ENCODE measurements around the gene ASB2.

The ASB2 gene

DNA sequence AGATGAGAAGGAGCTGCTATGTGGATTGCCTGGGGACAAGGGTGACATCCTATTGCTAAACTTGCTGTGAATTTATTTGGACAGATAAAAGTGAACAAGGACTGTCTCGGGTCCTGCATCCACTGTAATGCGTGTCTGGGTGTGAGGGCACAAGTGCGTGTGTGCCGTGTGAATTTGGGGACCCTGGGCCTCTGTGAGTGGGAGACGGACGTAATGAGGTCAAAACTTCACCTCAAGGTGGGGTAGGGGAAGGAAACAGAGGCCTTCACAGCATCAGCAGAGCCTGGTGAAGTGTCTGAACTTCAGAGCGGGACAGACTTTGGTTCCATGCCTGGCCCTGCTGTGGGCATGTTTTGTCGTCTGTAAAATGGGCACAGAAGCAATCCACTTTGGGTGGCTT is 14.8 kb downstream of the ASB2 start:
- no peak for DNase-seq (ENCODE audit: low read depth in 2 of 2)

DNA sequence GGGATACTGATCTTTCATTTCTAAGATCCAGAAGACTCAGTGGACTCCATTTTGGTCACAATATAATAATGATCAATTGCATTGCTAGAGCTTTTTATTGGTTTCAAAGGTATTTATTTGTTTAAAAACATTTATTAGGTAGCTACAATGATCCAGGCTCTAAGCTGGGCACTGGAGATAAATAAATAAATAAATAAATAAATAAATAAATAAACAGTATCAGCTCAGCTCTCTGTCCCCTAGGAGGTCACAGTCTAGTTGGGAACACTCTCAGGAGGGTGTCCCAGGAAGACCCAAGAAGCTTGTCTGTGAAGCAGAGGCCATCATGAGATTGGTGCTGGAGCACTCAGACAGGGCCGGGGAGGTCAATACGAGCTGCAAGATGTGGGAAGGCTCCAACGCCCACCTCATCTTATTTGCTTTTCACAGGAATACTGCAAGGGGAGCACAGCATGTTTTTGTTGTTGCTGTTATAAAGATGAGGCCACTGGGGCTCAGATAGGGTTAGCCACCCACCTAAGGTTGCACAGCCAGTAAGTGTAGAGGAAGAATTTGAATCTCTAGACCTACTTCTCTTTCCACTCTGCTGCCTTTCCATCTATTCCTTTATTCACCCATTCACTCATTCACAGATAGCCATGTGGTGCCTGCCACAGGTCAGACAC is 15.5 kb downstream of the ASB2 start:
- no peak for DNase-seq (ENCODE audit: low read depth in 2 of 2)

DNA sequence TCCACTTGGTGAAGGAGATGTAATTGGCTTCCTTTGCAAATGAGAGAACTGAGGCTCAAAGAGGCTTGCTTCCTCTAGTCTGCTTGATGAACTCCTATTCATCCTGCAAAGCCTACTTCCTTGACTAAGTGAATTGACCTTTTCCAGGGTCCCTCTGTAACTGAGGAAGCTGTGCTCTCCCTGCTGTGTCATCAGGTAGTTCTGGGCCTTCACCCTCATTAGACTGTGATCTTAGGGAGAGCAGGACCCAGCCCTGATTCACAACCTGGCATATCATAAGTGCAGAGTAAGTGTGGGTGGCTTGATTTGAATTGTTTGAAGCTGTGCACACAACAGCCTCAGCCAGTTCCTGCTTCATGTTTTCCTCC is 16.3 kb downstream of the ASB2 start:
- DNase-seq (ENCODE audit: low read depth in 2 of 2): peak in 1 of 2 donors; percentile 36

DNA sequence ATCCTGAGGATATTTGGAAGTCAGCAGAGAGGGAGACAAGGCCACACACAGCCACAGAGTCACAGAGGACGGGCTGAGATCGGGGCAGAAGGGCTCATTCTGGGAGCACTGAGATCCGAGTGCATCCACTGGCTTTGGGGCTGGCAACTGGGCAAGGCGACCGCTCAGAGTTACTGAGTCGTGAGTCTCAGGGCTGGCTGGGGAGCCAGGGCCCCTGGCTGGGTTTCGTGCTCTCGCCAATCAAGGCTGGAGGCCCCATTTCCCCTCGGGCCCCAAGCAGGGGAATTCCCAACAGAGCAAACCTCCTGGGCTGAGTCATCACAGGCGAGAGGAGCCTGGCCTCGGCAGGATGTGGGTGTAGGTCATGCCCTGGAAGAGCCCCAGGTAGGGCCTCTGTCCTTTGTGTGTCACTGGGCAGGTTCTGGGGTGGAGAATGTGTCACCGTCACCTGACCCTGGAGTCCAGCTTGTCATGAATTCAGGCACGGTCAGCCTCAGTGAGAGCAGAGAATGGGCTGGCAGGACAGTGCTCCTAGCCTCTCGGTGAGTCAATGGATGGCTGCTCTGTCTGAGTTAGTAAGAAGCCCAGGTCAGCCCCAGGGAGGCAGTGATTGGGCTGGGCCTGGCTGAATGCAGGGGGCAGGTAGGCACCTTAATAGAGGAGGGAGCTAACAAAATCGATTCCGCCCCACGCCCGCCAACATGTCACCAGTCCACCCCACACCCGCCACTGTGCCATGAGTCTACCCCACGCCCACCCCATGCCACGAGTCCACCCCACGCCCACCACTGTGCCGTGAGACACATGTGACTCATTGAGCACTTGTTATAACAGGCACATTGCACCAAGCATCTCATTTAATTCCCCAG is 16.9 kb downstream of the ASB2 start:
- peak; percentile 87 to 89 for DNase-seq (ENCODE audit: low read depth in 2 of 2)

DNA sequence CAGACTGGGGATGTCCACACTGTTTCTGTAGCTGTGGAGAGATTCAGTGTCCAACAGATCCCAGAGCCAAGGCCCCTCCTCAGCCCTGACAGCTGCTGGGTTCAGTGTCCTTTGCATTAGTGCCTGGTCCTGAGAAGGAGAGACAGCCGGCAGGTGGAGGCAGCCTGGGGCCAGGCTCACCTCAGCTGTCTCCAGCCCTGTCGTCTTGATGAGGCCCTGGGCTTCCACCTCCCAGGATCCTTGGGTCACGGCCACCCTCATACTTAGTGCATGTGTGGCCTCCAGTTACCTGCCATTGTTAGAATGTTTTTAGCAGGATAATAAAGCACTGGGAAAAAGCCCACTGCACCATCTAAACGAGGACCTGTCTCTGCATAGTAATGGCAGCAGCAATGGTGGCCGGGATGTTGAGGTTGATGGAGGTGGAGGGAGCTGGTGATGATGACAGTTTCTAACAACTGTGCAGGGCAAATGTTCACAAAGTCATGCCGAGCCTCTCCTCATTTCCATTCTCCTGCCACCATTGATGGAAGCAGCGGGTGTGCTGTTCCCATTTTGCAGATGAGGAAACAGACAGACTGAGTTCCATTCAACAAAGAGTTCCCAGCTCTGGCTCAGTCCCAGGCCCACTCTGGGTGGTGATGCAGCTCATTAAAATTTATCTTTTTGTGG is 17.7 kb downstream of the ASB2 start:
- no peak for DNase-seq (ENCODE audit: low read depth in 2 of 2)

DNA sequence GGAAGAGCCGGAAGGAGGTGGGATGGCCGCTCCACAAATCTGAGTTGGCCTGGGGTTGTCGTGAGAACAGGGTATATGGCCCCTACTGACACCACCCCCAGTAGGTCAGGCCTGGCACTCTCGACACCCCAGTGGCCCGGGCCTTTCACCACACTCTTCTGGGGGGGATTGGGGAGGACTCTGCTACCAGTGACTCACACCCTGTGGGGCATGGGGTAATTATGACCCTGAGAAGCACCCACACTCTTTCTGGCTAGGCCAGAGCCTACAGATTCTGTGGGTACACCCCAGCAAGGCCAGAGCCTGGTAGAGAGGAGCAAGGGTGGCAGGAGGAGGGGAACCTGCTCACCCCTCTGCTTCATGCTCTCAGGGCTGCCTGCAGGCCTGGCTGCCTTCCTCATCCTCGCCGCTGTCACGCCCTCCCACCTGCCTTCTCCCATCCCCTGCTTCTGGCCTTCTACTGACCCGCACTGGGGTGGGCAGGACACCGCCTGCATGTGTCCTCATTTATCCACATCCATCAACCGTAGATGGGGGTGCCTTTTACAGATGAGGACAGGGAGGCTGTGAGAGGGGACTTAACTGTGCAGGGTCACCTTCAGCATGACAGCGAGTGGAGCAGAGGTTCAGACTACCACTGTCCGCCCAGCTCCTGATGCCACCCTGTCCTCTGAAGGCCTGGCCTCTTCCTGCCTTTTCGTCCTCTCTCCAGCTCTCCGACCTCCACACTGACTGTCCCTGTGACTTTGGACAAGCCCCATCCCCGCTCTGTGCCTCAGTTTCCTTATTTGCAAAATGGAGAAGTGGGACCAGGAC is 18.4 kb downstream of the ASB2 start:
- DNase-seq (ENCODE audit: low read depth in 2 of 2): no peak

DNA sequence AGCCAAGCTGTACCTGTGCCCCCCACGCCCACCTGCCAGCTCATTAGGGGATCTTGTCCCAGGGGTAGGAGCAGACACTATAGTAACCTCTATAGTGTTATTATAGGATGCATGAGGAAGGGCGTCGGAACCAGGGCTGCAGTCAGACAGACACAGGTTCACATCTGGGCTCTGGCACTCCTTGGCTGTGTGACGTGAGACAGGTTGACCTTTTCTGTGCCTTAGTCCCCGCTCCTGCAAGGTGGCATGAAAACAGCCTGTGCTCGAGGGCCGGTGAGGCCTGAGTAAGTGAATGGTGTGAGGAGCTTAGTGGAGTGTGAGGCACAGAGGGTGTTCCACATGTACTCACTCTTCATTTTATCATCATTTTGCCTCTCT is 19.0 kb downstream of the ASB2 start:
- no peak for DNase-seq (ENCODE audit: low read depth in 2 of 2)

DNA sequence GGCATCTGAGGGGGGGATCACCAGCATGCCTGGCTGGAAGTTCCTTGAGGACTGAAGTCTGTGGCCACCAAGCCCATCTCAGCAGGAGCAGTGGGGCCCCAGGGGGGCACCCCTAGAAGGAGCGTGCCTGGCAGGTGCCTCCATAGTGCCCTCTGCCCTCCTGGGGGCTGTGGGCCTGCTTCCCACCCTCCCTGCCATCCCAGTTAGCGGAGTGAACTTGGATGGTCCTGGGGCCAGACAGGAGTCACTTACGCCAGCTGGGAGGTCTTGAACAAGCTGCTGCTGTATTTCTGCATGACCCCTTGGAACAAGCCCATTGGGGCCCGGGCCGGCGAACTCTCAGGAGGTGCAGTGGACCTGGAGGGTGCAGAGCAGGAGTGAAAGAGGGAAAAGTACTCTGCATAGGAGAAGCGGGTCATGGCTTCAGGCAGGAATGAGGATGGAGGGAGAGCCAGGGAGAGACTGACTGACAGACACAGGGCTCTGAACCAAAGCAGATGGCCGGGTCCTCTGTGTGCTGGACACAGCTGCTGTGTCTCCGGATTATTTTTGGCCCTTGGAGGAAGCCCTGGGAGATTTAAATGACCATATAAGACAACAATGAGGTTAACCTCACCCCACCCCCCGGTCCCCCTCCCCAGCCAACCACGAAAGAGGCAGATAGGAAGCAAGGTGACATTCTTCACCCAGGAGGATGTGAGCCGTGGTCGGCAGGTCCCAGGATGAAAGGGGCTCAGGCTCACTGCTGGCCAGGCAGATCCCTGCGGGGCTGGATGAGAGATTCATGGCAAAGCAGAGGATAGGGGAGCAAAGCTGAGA is 19.6 kb downstream of the ASB2 start:
- DNase-seq (ENCODE audit: low read depth in 2 of 2): no peak

DNA sequence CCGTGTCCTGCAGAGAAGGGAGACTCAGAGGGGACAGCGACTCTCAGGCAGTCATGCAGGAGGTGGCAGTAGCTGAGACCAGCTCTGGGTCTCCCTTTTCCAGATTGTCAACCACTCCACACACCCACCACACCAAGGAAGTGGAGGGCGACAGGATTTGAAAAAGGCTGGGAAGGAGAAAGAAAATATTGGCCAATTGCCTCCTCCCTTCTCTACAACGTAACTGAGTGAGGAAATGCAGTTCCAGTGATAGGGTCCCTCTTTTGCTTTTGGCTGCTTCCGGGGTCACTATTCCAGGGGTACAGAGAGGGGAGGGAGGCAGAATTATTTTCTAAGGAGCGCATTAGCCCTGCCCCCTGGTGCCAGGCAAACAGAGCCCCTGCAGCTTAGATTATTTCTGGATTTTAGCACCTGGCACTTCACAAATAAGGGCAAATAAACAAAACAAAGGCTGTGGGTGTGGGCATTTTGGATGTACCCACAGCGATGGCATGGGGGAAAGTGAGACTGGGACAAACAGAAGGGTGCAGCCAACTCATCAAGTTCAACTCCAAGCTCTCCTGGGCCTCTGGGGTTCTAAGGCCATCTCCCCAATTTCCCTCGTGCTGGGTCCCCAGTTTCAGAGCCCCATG is 20.4 kb downstream of the ASB2 start:
- DNase-seq (ENCODE audit: low read depth in 2 of 2): no peak

DNA sequence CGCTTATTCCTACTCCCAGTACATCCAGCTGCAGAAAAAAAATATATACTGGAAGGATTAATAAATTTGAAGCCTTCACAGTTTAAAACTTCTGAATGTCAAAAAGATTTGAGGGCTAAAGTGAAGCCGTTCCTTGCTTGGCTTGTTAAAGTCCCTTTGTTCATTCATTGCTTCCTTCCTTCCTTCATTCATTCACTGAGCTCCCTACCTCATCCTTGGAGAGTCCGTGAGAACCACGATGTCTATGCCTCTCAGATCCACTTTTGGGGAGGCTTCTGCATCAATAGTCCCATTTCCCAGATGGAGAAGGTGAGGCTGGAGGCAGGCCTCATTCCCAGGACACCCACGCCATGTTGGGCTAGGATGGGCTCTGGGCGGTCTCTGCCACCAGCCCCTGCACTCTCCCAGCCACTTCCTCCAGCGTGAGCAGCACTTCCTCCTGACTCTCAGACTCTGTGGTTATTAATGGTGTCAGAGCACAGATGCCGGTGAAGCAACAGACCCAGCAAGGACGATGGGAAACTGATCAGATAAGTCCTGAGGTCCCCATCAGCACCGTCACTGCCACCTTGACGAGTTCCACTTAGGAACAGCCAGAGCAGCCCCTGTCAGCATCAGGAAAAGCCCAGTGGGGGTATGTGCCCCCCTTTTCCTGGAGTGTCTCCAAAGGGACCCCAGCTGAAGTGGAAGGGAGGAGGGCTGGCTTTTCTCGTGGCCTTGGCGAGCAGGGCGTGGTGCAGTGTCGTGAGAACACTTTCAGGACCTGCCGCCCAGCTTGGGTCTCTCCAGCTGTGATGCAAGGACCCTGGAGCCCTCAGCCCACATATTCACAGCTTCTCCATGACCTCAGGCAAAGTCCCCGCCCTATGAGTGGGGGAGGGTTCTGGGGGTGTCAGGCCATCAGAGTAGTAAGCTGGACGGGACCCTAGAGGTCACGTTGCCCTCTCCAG is 21.2 kb downstream of the ASB2 start:
- peak in 1 of 2 donors; percentile 16 for DNase-seq (ENCODE audit: low read depth in 2 of 2)

DNA sequence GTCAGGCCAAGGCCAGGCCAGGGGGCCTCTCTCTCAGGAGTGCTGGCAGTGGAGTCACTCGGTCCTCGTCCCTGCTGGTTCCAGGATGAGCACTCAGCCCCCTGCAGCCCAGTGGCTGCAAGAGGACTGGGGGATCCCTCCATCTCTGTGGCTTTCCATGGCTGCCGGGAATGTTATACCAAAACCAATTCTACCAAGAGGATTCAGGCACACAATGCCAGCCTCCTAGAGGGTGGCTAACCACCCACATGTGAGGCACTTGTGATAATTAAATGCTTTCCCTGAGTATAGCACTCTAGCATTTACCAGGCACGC is 21.9 kb downstream of the ASB2 start:
- no peak for DNase-seq (ENCODE audit: low read depth in 2 of 2)

DNA sequence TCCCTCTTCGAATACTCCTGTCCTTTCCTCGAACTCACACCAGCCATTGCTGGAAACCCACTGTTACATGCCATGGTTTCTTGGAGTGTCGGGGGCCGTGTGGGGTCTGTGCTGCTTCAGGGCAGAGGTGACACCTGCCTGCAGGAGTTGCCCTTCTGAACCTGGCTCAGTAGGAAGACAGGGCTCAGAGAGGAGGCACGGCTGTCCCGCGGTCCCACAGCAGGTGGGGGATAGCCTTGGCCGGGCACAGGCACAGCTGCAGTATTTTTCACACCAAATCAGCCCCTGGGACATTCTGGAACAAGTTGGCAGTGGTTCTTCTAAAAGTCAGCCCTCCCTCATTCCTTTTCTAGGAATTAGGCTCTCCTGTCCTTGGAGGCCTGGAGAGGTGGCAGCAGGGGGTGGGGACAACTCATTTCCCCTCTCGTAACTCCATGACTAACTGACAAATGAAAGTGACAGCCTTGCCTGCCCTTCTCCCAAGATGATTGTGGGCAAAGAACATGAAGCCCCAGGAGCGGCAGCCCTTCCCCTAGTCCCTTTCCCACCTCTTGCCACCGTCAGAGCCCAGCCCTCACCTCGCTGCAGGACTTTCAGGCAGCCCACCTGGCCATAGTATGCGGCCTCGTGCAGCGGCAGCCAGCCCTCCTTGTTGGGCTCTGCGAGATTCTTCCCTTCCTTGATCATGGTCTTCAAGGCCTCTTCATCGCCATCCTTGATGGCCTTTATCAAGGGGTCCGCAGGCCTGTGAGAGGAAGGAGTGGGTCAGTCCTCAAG is 22.4 kb downstream of the ASB2 start:
- no peak for DNase-seq (ENCODE audit: low read depth in 2 of 2)

DNA sequence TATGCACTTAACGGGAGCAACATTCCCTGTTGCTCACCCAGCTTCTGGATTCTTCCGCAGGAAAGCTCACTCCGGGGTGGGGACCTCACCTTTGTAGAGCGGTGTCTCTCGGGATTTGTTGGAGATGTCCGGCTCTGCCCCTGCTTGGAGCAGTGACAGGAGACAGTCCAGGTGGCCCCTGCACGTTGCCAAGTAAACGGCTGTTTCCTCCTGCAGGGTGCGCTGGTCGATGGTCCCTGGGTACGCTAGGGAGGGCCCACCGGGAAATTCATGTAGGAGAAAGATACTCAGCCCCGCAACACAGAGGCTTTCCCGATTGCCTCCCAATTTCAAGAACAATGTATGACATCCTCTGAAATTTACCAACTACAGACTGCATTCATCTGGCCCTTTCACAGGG is 23.1 kb downstream of the ASB2 start:
- DNase-seq (ENCODE audit: low read depth in 2 of 2): no peak

DNA sequence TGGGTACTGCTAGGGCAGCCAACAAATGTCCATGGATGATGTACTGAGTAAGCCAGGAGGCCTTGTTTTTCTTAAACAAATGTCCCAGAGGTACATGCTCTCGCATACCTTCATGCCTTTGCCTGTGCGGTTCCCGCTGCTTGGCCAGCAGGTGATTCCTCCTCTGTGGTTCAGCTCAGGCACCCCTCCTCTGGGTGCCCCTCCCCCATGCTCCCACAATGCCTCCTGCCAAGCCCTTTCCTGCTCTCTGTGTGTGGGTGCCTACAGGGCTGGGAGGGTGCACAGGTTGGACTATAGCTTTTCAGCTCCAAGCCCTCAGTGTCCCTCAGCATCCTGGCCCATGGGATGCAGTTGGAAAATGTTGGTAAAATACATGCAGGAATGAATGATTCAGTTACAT is 23.5 kb downstream of the ASB2 start:
- no peak for DNase-seq (ENCODE audit: low read depth in 2 of 2)

DNA sequence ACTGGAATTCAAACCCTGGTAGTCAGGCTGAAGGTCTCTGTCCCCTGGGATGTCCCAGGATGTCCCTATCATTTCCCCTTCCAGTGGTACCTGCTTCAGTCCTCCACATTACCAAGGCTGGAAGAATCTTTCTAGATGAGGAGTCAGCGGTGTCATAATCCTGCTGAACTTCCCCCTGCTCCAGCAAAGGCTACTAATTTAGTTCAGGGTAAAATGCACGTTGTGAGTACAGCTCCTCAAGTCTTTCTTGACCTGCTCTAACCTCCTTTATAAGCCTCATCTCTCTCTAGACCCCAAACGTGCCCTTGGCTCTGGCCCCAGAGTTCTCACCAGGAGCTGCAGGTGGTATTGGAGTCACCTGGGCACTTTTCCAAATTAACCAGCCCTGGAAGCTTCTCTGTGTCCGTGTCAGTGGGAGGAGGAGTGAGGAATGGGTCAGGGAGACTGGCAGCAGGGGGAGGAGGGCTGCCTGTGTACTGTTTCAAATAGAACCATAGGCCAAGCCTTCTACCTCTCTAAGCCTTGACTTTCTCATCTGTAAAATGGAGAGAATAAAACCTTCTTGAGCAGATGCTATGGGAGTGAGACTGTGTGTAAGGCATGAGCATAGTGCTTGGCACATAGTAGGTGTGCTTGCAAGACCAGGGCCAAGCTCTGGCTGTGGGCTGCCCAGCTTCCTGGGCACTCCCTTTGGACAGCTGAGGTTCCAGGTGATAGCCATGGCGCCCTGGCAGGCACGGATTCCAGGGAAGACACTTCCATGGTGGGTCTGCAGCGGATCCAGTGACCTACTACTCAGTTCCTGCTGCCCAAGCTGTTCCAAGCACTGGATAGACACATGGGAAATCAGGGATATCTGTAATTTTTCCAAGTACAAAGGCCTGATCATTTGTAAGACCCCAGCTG is 24.5 kb downstream of the ASB2 start:
- no peak for DNase-seq (ENCODE audit: low read depth in 2 of 2)

DNA sequence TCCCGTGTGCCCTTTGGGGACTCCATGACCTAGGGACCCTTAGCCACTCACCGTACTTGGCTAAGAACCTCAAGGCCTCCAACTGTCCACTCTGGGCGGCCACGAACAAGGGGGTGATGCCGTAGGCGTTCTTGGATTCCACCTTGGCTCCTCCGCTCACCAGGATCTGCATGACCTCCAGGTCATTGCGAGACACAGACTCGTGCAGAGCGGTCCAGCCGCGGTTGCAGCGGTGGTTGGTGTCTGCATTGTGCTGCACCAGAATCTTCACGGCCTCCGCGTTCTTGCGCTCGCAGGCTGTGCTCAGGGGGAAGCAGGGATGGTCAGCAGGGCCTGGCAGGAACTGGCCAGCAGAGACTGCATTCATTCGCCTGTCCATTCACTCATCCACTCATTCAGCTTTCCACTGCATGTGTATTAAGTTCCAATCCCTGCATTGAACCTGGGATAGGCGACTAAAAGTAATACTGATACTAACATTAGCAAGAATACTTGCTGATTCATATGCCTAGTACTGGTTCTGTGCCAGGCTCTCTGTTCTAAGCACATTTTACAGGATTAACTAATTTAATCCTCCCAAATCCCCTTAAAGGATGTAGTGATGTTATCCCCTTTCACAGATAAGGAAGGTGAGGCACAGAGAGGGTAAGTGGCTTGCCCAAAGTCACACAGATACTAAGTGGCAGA is 25.3 kb downstream of the ASB2 start:
- no peak for DNase-seq (ENCODE audit: low read depth in 2 of 2)

DNA sequence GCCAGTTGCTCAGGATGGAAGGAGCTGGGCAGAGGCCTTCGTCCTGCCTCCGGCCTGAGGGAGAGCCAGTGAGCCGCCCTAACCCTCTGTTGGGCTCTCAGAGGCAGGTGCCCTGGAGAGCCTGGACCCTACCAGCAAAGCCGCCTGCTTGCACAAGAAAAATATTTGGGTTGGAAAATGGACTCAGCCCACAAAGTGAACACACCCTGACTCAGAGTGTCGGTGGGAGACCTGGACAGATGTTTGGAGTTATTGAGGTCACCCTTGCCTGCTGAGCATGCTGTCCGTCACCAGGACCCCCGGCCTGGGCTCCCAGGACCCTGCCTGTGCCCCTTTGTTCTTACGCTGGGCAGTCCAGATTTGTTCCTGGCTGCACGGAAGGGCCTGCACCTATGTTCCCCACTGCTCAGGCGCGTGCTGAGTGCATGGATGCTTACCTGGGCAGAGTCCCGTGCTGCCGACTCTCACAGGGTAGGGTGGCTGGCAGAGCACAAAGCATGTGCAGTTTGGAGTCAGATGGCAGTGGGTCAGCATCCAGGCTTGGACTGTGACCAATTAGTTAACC is 26.8 kb downstream of the ASB2 start:
- DNase-seq (ENCODE audit: low read depth in 2 of 2): no peak
